ENCODE measurements around the gene SLC8A1.

The SLC8A1 gene

DNA sequence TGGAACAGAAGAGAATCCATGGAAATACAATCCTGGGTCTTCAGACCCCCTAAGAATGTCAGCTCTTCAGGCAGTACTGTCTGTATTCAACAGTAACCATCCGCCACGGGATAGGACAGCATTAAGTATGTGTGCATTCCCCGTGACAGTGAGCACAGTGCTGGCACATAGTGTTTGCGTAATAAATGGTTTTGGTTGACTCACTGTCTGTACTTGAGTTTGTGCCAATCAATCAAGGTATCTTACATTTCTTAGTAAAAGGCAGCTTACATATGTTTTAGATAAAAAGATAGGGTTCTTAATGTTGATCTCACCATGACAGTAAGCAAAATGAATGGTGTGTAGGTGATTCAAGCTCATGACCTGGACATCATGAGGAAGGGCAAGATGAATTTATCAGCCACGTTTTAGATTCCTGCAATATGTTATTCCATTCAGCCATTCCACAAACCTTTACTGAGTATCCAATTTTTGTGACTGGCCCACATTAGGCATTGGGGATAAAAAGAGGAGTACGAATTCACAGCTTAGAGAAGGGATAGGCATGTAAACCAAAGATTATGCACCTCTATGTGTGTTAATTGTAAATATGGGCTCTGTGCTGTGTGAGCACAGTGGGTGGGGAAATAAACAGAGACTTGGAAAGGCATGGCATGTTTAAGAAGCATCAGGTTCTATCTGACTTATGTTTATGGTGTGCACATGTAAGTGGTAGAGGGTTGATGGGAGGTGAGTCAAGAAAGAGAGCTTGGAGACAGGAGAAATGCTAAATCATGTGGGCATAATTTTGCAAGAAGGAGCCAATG, 258.8 kb downstream of the SLC8A1 start:
- ChIA-PET CTCF (no interaction called here), POLR2A (no interaction called here)
- TF ChIP-seq, protein P1, sequence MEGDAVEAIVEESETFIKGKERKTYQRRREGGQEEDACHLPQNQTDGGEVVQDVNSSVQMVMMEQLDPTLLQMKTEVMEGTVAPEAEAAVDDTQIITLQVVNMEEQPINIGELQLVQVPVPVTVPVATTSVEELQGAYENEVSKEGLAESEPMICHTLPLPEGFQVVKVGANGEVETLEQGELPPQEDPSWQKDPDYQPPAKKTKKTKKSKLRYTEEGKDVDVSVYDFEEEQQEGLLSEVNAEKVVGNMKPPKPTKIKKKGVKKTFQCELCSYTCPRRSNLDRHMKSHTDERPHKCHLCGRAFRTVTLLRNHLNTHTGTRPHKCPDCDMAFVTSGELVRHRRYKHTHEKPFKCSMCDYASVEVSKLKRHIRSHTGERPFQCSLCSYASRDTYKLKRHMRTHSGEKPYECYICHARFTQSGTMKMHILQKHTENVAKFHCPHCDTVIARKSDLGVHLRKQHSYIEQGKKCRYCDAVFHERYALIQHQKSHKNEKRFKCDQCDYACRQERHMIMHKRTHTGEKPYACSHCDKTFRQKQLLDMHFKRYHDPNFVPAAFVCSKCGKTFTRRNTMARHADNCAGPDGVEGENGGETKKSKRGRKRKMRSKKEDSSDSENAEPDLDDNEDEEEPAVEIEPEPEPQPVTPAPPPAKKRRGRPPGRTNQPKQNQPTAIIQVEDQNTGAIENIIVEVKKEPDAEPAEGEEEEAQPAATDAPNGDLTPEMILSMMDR (IDR thresholded peaks at IDR 0.05; ENCODE audit: control extremely low read depth, extremely low read depth, low read depth, missing control alignments): no peak
- DNase-seq (ENCODE audit: extremely low spot score): no peak

DNA sequence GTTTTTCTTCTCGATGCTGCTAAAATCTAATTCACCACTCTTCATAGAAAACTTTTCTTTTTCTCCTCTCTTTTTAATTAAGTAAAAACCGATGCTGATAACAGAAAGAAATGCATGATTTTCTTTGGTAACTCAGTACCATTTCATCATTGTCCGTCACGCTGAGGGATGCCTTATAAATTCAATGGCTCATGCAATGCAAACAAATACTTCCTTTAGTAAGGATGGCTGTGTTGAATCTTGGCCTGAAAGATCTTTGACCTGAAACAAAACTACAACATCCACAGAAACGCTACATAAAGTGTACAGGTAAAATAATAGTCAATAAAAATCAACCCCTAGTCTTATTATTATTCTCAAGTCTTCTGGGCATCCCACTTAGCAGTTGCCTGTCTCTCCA, 261.4 kb downstream of the SLC8A1 start:
- no peak for DNase-seq (ENCODE audit: extremely low spot score)
- POLR2A ChIA-PET: no interaction called here
- CTCF ChIA-PET: interaction anchor here (1.3 to 1.5 kb wide), 3 partner anchors 23 to 39 kb away, joined by 3 to 5 read pairs (median 3); no protein-coding TSS in a partner anchor
- TF ChIP-seq, protein P1 (IDR thresholded peaks at IDR 0.05; ENCODE audit: control extremely low read depth, extremely low read depth, low read depth, missing control alignments): no peak

DNA sequence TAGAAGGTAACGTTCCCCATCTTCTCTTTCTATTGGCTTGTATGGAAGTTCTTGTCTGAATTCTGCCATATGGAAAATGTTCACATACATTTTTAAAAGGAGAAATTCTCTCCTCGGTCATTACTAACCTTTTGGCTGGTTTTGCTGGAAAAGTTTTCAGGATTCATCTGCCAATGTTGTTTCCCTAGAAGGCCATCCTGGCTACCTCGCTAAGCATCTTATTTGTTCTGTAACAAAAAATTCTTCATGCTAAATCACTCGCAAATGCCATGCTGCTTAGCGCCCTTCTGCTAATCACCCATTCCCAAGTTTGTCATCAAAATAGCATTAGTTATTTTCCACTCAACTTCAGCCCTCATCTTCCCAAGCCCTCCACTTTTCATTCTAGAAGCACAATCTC, 262.0 kb downstream of the SLC8A1 start:
- POLR2A ChIA-PET: no interaction called here
- no peak for DNase-seq (ENCODE audit: extremely low spot score)
- TF ChIP-seq, protein P1 (IDR thresholded peaks at IDR 0.05; ENCODE audit: control extremely low read depth, extremely low read depth, low read depth, missing control alignments): no peak
- CTCF ChIA-PET: no interaction called here

DNA sequence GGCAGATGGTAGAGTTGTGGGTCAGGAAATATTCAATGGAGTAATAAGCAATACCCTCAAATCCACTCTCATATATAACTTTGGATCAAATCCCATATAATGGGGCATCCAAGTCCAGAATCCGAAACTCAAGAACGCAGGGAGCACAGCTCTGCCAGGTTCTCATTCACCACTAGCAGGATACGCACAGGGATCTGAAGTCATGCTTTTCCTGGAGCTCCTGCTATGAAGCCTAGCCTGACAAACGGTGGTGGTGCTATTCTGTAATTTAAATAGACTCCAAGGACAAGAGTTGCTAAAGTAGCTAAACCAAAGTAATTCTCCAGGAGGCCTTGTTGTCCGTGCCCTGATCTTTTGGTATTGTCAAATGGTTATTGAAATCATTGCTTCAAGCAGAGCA, 264.8 kb downstream of the SLC8A1 start:
- ChIA-PET CTCF (interaction anchor here (0.9 to 2.4 kb wide), 3 partner anchors 8 to 19 kb away, joined by 3 to 5 read pairs (median 3); no protein-coding TSS in a partner anchor), POLR2A (no interaction called here)
- TF ChIP-seq, protein P1 (IDR thresholded peaks at IDR 0.05; ENCODE audit: control extremely low read depth, extremely low read depth, low read depth, missing control alignments): no peak
- no peak for DNase-seq (ENCODE audit: extremely low spot score)

DNA sequence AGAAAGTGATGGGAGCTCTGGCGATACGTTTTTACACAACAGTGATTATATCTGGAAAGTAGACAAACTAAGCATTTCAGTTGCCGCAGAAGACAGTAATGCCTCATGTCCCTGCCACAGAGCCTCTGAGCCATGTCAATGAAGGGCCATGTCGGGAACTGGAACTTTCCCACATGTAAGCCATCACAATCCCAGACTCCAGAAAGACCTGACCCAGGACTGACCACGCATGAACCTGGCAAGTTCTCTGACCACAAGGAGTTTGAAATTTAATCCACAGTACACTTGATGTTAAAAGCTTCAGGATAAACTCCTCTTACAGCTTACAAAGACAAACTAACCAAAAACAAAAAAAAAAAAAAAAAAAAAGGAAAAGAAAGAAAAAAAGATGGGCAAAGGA, 267.3 kb downstream of the SLC8A1 start:
- ChIA-PET CTCF (interaction anchor here (2.4 kb wide), 1 partner anchor 13 kb away, joined by 5 read pairs; no protein-coding TSS in a partner anchor), POLR2A (no interaction called here)
- DNase-seq (ENCODE audit: extremely low spot score): no peak
- TF ChIP-seq, protein P1 (IDR thresholded peaks at IDR 0.05; ENCODE audit: control extremely low read depth, extremely low read depth, low read depth, missing control alignments): no peak

DNA sequence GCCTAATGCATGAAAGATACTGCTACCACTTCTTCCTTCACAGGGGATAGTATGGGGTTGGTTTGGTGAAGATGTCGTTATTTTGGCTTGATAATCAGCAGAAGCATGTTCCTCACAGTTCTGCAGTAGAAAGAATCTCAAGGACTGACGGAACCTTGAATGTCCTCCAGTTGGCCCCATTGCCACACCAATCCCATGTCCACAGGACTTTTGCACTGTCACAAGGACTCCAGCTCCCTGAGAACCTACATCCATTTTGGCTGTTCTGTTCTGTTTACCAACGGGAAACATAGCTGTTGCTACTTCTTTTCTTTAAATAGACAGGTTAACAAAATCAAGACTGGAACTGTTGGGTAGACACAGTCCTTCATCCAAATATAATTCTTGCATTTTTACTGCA, 270.0 kb downstream of the SLC8A1 start:
- POLR2A ChIA-PET: no interaction called here

More for the DNA sequence above, 270.0 kb downstream of the SLC8A1 start:
- CTCF ChIA-PET: no interaction called here
- TF ChIP-seq, protein P1 (IDR thresholded peaks at IDR 0.05; ENCODE audit: control extremely low read depth, extremely low read depth, low read depth, missing control alignments): no peak
- no peak for DNase-seq (ENCODE audit: extremely low spot score)
